NCI-H748 (cell line): ENCODE data around the gene CEP97.
"Not testable (repeated sequence)": the region's sequence is repeated elsewhere in the genome, so short reads cannot be mapped to it uniquely, and the experiment has no call there.

Experiments
- DNase-seq: peaks from one replicate; lab custom pipeline; 2025; ENCODE audit not compliant: unreplicated experiment; lab: John Stamatoyannopoulos, UW

Gene CEP97

GRCh38 chr3:101758224-101758623, 33.8 kb downstream of the CEP97 start:
- no peak for DNase-seq

DNA sequence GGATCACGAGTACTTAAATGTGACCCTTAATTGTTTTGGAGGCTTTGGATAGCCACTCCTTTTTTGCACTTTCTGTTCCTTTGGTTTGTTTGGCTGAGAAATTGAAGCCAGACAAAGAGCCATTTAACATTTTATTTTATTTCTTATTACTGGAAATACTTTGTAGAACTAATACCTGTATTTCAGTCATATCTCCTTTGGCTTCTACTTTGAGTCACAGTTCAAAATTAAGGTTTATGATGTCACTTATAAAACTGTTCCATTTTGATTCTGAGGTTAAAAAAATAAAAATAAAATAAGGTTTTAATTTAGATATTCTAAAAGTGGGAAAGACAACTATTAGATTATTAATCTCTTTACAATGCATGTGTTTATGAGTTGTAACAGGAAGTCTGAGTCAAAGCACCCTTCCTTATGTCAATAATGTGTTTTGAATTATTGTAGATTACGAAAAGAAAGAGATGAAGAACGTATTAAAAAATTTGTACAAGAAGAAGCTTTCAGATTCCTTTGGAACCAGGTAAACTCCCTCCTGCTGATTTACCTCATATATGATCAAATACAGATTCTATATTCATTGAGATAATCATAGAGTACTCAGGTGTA, 37.7 kb downstream of the CEP97 start:
- no peak for DNase-seq

DNA sequence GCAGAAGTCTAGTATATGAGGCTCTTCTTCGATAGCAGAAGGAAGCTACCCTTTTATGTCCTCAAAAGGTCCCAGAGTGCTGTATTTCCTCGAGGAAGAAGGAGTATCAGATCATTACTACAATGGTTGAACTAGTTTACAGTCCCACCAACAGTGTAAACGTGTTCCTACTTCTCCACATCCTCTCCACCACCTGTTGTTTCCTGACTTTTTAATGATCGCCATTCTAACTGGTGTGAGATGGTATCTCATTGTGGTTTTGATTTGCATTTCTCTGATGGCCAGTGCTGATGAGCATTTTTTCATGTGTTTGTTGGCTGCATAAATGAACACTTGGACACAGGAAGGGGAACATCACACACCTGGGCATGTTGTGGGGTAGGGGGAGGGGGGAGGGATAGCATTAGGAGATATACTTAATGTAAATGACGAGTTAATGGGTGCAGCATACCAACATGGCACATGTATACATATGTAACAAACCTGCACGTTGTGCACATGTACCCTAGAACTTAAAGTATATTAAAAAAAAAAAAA, 53.4 kb downstream of the CEP97 start:
- not testable (repeated sequence) for DNase-seq

GRCh38 chr3:101778385-101779046, 54.1 kb downstream of the CEP97 start:
- no peak for DNase-seq

GRCh38 chr3:101779047-101779821, 54.8 kb downstream of the CEP97 start, which contains the start of gene NXPE3:
Gene NXPE3, plus strand, starts transcription at chr3:101779211. Its CDS starts 6,386 bp downstream, at chr3:101785597.
- peak; percentile 81 for DNase-seq

DNA sequence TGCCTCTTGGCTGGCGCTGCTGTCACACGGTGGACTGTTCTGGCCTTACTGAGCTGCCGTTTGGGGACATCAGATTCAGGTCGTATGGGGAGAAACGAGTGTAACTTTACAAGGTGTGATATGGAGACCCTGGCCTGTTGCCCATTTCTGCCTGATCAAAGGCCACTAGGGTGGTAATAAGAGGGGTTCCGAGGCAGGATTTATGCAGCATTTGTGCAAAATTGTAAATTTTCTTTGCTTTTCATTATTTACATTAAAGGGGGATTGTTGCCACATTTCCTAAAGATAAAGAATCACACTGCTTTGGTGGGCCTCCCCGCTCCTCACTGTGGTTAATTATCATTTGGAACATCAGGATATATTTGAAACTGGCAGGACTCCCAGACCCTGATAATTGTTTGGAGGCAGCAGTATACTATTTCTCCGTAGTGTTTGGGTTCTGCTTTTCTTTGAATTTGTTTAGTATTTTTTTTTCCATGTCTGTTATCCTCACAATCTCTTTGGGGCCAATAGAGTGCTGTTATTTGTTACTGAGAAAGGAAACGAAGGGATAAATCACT, 55.5 kb downstream of the CEP97 start:
- DNase-seq = peak; percentile 14

DNA sequence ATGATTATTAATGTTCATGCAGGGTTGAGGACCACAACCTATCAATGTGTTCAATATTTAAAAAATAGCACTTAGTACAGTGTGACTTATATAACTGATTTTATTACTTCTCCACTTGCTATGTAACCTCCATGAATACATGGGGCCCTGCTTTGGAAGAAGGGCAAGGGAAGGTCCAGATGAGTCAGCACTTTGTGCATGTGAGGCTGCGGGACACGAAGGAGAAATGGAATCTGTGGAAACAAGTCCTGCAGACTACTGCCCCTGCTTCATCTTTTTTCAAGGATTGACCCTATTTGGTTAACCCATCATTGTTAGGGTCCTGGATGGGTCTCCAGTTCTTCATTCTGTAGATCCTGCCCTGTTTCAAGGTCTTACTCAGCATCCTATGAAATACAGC, 56.2 kb downstream of the CEP97 start:
- DNase-seq = no peak

DNA sequence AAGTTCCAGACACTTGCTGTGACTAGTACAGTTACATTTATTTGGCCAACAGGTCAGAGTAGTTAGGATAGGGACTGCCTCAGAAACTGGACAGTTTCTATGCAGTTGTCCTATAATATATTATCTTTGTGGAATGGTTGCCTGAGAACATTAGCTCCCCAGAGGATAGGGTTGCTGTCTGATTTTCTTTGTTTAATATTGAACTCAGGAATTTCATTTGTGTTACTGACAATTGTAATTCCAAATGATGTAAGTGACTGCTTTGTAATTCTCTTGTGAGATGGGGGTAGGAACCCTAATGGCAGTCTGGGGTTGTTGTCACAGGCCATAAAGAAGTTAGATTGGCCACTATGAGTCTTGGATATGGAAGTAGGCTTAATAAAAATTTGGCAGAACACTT, 56.8 kb downstream of the CEP97 start:
- DNase-seq = no peak

- no peak for DNase-seq
These were observed 60.6 kb downstream of the CEP97 start for GRCh38 chr3:101784855-101785613.

DNA sequence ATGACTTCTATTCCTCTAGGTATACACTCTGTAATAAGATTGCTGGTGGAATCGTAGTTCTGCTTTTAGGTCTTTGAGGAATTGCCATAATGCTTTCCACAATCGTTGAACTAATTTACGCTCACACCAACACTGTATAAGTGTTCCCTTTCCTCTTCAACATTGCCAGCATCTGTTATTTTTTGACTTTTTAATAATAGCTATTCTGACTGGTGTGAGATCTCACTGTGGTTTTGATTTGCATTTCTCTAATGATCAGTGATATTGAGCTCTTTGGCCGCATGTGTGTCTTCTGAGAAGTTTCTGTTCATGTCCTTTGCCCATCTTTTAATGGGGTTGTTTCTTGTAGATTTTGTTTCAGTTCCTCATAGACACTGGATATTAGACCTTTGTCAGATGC, 67.4 kb downstream of the CEP97 start:
- DNase-seq = no peak

DNA sequence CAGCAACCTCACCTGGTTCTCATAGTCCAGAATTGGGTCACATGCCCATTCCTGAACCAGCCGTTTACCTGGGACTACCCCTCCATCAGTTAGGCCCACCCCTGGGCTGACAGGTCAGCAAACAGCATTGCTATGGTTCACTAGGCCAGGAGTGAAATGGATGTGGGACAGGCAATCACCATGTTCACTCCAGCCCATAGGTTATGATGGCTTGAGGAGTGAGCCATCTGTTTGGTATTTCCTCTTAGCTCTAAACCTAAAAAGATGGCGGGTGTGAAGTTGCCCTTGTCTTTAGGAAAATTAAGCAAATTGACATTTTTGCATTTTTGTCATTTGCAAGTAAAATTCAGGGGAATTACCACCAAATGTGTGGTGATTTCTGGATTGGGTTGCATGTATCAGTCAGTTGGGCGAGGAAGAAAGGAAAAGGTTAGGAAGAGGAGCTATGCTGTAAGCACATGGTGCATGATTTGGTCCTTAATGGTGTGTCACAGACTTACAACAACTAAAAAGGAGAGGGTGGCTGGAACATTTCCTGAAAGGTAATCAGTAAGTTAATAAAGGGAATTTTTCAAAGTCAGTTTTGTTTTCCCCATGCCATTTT, 71.8 kb downstream of the CEP97 start:
- no peak for DNase-seq

DNA sequence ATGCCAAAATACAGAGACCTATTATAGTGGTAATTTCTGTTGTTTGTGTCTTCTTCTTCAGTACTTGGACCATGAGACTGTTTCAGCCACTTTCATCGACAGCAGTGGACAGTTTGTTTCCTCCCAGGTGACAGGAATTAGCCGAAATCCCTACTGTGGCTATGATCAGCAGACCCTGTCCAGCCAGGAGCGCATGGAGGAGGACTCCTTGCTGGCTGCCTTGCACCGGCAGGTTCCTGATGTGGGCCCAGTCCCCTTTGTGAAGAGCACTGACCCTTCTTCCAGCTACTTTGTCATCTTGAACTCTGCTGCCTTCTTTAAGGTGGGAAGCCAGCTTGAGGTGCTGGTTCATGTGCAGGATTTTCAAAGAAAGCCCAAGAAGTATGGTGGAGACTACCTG, 76.8 kb downstream of the CEP97 start:
- no peak for DNase-seq

DNA sequence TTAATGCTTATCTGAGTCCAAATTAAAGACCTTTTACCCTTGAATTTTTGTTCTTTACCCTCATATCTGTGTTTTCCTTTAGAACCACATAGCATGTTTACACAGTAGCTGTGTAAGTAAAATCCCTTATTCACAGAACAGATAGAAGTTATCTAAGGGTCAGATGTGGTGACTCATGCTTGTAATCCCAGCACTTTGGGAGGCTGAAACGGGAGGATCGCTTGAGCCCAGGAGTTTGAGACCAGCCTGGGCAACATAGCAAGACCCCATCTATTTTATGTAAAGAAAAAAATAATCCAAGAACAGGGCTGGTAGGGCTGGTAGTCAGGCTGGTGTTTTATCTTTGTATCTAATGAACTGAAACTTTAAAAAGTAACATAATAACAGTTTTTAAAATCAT, 77.8 kb downstream of the CEP97 start:
- no peak for DNase-seq

DNA sequence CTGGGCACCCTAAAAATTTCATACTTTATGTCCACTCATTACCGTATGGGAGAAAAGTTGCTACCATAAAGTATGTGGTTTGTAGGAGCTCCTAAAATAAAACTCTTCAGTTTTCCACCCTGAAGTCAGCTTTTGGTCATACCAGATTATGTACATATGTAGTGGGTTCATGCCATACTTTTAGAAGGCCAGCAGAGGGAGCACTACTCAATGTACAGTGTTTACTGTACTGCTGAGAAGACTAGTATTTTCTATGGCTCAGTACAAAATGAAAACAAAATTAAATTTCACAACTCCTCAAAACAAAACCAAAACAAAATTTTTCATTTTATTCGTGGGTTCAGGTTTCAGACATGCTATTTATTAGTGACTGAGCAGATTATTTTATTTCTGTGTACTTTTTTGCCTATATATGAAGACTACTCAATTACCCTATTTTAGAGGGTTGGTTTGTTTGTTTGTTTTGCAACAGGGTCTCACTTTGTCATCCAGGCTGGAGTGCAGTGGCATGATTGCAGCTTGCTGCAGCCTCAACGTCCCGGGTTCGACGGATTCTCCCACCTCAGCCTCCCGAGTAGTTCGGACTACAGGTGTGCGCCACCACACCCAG, 78.9 kb downstream of the CEP97 start:
- DNase-seq = peak; percentile 60

DNA sequence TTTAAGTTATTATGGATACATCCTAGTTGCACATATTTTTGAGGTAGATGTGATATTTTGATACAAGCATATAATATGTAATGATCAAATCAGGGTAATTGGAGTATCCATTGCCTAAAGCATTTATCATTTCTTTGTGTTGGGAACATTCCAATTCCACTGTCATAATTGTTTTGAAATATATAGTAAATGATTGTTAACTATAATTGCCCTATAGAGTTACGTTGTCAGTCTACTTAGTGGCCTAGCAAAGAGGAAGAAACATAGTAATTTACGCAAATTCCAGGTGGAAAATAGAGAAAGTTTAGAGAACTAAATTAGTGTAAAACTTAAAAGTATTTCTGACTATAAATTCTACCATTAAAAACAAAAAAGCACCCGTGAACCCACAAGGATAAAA, 79.5 kb downstream of the CEP97 start:
- no peak for DNase-seq

DNA sequence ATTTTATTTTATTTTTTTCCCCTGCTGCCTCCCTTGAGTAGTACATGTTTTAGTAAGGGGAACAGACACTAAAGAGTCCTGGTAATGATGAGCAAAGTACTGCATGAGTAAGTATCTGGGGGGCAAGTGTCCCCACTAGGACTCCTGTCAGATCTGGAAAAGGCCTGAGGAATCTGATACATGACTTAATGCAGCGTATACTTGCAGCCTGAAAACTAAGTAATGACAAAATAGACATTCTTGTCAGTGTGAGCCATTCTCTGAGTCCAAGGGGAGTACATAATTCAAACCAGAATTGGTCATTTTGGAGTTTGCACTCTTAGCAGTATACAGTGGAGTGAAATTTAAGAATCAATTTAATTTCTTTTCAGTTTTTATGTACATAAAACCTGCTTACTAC, 82.1 kb downstream of the CEP97 start:
- no peak for DNase-seq

DNA sequence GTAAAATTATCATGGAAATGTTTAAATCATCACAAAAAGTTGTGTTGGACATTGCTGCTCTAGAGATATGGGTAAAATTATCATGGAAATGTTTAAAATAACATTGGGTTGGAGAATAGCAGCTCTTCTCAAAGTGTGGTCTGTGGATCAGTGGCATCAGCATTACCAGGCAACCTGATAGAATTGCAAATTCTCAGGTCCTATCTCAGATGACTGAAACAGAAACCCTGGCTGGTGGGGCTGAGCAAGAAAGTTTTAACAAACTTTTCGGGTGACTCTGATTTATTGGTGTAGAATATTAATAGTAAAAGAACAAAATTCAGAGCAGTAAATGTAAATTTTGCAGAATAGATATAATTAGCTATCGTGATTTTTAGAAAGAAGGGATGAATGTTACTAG, 83.5 kb downstream of the CEP97 start:
- no peak for DNase-seq

DNA sequence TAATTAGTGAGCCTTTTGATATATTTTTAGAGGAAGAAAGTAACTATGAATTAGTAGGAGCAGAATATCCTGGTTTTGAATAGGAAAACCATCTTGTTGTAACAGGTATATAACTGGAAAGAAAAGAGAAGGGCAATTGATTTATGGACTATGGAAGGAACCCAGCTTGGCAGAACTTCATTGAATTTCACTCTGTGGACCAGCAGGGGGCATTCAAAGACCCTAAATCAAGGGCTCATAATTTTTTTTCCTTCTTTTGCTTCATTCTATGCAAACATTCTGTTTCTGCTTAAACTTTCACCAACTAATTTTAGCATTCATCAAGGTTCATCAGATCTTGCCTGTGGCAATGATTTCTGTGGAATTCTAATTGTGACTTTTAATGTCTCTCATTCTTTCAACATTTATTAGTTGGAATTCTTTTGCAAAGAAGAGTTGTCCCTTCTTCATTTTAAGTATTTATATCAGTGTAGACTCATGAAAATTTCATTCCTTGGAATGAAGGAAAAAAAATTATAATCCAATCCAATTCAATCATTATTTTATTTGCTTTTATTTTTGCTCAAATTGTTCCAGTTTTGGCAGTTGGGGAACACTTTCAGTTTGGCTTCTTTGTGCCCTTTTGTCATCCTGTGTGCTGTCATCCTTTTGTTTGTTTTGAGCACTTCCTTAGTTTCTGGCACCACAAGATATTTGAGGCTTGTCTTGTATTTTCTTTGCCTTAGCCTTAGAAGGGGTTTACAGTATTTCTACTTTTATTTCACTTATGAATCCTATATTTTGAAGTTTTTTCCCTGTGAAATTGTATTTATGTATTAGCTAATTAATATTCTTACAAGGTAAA, 85.0 kb downstream of the CEP97 start:
- peak; percentile 30 for DNase-seq

- no peak for DNase-seq
These were observed 85.6 kb downstream of the CEP97 start for GRCh38 chr3:101810022-101810418.
